Measurements from ENCODE around the gene P2RY13. TPM values are rescaled to one million over a fixed set of nuclear protein-coding genes. Genes with fewer than 3 reads are reported as not detected.

P2RY13 gene
- total RNA-seq, 1 donor from 2014 or later = not detected

DNA sequence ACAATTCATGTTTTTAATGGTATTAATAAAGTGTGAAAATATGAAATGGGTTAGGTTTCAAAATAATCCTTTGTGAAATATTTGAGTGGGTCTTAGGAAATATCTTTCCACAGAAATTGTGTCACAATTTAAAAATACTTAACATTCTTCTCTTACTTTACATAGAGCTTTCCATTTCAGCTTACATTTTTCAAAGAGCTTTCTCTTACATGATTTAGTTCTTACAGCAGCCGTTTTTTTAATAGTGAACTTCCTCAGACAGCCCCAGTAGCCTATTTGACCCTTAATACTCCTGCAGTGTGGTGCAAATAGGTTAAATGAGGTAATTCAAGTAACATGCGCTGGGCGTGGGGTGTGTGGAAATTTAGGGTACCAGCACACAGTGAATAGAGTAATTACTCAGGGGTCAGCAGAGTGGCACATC lies 33.4 kb upstream of the P2RY13 start:
- TF ChIP-seq, protein P1, sequence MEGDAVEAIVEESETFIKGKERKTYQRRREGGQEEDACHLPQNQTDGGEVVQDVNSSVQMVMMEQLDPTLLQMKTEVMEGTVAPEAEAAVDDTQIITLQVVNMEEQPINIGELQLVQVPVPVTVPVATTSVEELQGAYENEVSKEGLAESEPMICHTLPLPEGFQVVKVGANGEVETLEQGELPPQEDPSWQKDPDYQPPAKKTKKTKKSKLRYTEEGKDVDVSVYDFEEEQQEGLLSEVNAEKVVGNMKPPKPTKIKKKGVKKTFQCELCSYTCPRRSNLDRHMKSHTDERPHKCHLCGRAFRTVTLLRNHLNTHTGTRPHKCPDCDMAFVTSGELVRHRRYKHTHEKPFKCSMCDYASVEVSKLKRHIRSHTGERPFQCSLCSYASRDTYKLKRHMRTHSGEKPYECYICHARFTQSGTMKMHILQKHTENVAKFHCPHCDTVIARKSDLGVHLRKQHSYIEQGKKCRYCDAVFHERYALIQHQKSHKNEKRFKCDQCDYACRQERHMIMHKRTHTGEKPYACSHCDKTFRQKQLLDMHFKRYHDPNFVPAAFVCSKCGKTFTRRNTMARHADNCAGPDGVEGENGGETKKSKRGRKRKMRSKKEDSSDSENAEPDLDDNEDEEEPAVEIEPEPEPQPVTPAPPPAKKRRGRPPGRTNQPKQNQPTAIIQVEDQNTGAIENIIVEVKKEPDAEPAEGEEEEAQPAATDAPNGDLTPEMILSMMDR (conservative IDR thresholded peaks at IDR 0.05; ENCODE audit: low read depth, low read length) = no peak

DNA sequence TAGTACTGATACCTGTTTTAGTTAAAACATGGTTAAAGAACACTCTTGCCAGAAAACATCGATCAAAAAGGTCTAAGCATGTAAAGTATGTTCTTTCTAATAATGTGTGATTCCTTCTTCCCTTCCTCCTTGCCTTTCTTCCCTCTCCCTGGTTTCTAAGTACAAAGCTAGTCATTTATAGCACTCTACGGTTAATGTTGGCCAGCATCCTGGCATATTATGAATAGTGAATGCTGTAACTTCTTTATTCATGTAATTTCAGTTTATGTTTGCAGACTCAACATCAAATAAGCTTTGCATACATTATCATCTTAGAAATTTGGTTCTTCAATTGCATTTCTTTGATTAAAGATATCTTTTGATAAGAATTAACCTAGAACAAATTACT lies 28.1 kb upstream of the P2RY13 start:
- no peak overlapping the region for H3K4me3 ChIP-seq (ENCODE audit: low read depth, low read length)
- TF ChIP-seq, protein P1 (conservative IDR thresholded peaks at IDR 0.05; ENCODE audit: low read depth, low read length) = no peak
- no peak for DNase-seq (ENCODE audit: low read depth)

More for the DNA sequence above, 33.4 kb upstream of the P2RY13 start:
- H3K4me3 ChIP-seq (ENCODE audit: low read depth, low read length) = no peak overlapping the region
- DNase-seq (ENCODE audit: low read depth) = no peak

DNA sequence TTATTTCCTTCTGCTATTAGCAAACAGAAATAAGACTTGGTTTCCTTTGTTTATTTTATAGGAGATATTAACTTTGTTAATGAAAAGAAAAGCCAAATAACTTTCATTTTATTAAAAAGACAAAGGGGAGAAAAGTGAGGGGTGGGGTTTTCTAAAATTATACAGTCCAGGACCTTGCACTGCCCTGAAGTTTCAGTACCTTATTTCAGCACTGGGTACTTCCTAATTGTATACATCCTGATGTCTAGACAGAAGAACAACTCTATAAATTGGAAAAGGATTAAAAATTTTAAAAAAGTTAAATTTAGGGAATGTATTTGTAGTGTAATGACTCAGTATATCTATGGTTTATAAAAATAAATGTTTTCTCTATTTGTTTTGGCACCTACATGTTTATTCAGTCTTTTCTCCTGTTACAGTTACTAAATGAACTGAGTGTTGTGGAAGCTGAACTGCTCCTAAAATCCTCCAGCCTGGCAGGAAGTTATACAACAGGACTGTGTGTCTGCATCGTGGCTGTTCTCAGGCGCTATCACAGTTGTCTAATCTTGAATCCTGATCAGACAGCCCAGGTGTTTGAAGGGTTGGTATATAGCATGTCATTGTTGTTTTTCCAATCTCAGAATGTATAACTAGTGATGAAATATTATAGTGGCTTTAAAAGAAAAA lies 27.6 kb upstream of the P2RY13 start:
- no peak overlapping the region for H3K4me3 ChIP-seq (ENCODE audit: low read depth, low read length)
- TF ChIP-seq, protein P1 (conservative IDR thresholded peaks at IDR 0.05; ENCODE audit: low read depth, low read length) = no peak
- no peak for DNase-seq (ENCODE audit: low read depth)

DNA sequence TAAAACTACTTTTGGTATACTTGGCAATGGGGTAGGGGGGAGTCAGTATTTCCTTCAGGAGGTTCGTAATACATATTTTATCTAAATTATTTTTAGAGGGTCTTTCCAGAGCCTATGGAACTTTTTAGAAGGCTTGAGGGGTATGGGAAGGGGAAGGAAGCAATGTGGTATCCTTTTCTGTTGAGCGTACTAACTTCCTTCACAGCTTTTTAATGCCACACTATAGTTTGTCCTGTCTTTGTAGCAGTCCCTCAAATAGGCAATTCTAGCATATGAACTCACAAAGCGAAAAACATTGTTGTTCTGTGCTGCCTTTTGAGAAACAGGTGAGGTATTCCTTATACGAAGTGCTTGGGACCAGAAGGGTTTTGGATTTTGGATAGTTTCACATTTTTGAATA lies 22.3 kb upstream of the P2RY13 start:
- no peak for DNase-seq (ENCODE audit: low read depth)
- no peak overlapping the region for H3K4me3 ChIP-seq (ENCODE audit: low read depth, low read length)
- TF ChIP-seq, protein P1 (conservative IDR thresholded peaks at IDR 0.05; ENCODE audit: low read depth, low read length) = no peak

DNA sequence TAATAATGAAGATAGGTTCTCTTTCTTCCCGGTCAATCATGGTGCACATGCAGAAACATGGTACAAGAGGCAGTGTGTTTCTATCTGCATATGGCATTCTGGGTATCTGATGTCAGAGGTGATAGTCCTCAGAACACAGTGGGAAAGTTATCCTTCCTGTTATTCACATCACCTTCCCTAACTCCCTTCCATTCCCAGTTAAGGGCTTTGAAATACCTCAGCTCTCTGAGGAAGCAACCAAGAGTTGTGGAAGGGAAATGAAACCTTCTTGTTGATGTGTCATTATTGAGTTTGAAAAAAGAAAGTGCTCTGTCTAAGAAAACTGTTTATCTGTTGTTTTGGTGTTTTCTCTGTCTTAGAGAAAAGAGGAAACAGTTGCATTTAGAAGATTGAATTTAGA lies 21.9 kb upstream of the P2RY13 start:
- no peak for DNase-seq (ENCODE audit: low read depth)
- TF ChIP-seq, protein P1 (conservative IDR thresholded peaks at IDR 0.05; ENCODE audit: low read depth, low read length) = no peak
- H3K4me3 ChIP-seq (ENCODE audit: low read depth, low read length) = no peak overlapping the region

DNA sequence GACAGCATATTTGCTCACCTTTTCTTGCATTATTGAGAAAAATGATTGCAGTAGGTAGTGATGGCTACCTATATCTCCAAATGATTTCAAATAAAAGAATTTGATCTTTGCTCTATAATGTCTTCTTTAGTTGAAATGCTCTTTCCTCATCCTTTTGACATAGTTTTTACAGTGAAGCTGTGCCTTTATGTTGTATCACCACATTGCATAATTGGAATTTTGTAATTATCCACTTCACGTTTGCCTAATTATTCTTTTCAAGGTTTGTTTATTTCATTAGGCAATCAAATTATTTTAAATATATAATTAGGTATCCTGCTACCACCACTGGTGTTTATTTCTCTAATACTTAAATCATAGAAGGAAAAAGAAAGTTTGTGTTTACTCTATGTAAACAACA lies 21.3 kb upstream of the P2RY13 start:
- H3K4me3 ChIP-seq (ENCODE audit: low read depth, low read length) = no peak overlapping the region
- no peak for DNase-seq (ENCODE audit: low read depth)
- TF ChIP-seq, protein P1 (conservative IDR thresholded peaks at IDR 0.05; ENCODE audit: low read depth, low read length) = no peak

DNA sequence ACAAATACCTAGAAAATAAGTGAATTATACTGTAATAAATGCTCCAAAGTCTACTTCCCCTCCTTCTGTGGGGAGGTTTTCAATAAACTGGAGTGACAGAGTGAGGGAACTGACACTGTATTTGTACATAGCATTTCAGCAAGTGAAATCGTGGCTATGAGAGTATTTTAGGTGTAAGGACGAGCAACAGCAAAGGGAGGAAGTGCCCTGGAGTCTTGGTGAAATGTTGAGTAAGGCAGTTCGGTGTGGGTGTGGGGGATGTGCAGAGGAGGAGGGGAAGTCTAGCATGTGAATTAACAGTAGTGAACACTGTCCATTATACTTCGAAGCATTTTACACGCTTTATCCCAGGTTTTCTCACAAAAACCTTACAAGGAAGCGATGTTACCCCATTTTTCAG lies 18.1 kb upstream of the P2RY13 start:
- no peak for DNase-seq (ENCODE audit: low read depth)
- no peak overlapping the region for H3K4me3 ChIP-seq (ENCODE audit: low read depth, low read length)
- TF ChIP-seq, protein P1 (conservative IDR thresholded peaks at IDR 0.05; ENCODE audit: low read depth, low read length) = no peak
